Thoracic aorta (tissue), 2 donors: Measurements from ENCODE around the gene SHISA4. TPM values are rescaled to one million over a fixed set of nuclear protein-coding genes. Genes with fewer than 3 reads are reported as not detected.

Source experiments
- ATAC-seq: fragments of 150-250 bp; one replicate; pipeline ENCODE4 v1.8.0; 2017; ENCODE audit warnings: low read depth; ENCODE audit not compliant: insufficient number of reproducible peaks, low FRiP score
- DNase-seq: peaks from one replicate; pipeline ENCODE4 v3.0.0-alpha.2; 2020; ENCODE audit warnings: low spot score
- H3K27ac ChIP-seq, 2 donors: fragments of 200-600 bp; sonication (generic); 1 replicate in 1 of 2; 2 replicates in 1 of 2; pipeline ENCODE4 v1.5.1; 2016; ENCODE audit warnings: mild to moderate bottlenecking in 2 of 2, moderate library complexity in 2 of 2
- H3K27me3 ChIP-seq: fragments of 200-600 bp; sonication (generic); replicated peaks from 2 replicates; pipeline ENCODE4 v1.6.0; 2016; ENCODE audit warnings: mild to moderate bottlenecking; ENCODE audit not compliant: insufficient read depth
- H3K36me3 ChIP-seq: fragments of 200-600 bp; sonication (generic); one replicate; pipeline ENCODE4 v1.5.1; 2016
- H3K4me1 ChIP-seq, 2 donors: fragments of 200-600 bp; sonication (generic); 1 replicate in 1 of 2; 2 replicates in 1 of 2; pipeline versions ENCODE4 v1.5.1 to v1.6.0; 2016; ENCODE audit warnings: low read depth in 2 of 2, mild to moderate bottlenecking in 1 of 2; ENCODE audit not compliant: control insufficient read depth in 1 of 2
- H3K4me3 ChIP-seq: fragments of 200-600 bp; sonication (generic); 2 replicates; pipeline ENCODE4 v1.5.1; 2016; ENCODE audit warnings: mild to moderate bottlenecking
- H3K9me3 ChIP-seq: fragments of 200-600 bp; sonication (generic); 2 replicates; pipeline ENCODE4 v1.5.1; 2016
- total RNA-seq, 2 donors: library from RNA; depleted of rRNA; stranded (reverse); fragments of >200 nt; gene quantifications; one replicate each; pipeline versions ENCODE4 v1.1.0 to v1.2.3, GENCODE V29; 2016
- TF ChIP-seq, protein P1 (sequence below): fragments of 200-600 bp; sonication (generic); IDR thresholded peaks from one replicate; pipeline ENCODE4 v1.5.1; 2019; ENCODE audit warnings: antibody characterized with exemption

Gene SHISA4
- total RNA-seq, 2 donors from 2014 or later = 38.9 to 115 TPM

GRCh38 chr1:201917362-201918033 is 28.8 kb downstream of the SHISA4 start:
- H3K27ac ChIP-seq = peak overlapping the region; percentile 97 to 99
- TF ChIP-seq, protein P1, sequence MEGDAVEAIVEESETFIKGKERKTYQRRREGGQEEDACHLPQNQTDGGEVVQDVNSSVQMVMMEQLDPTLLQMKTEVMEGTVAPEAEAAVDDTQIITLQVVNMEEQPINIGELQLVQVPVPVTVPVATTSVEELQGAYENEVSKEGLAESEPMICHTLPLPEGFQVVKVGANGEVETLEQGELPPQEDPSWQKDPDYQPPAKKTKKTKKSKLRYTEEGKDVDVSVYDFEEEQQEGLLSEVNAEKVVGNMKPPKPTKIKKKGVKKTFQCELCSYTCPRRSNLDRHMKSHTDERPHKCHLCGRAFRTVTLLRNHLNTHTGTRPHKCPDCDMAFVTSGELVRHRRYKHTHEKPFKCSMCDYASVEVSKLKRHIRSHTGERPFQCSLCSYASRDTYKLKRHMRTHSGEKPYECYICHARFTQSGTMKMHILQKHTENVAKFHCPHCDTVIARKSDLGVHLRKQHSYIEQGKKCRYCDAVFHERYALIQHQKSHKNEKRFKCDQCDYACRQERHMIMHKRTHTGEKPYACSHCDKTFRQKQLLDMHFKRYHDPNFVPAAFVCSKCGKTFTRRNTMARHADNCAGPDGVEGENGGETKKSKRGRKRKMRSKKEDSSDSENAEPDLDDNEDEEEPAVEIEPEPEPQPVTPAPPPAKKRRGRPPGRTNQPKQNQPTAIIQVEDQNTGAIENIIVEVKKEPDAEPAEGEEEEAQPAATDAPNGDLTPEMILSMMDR = peak; percentile 7
- H3K4me1 ChIP-seq = peaks cover 83 to 99% of the 10 kb centered on the region in 2 donors
- DNase-seq (peak; percentile 60), ATAC-seq (peak; percentile 36)
- H3K9me3 ChIP-seq = no peaks in the 10 kb centered on the region
- peaks cover 26% of the 10 kb centered on the region for H3K36me3 ChIP-seq
- peak overlapping the region; percentile 44 for H3K4me3 ChIP-seq
- no peaks in the 10 kb centered on the region for H3K27me3 ChIP-seq

DNA sequence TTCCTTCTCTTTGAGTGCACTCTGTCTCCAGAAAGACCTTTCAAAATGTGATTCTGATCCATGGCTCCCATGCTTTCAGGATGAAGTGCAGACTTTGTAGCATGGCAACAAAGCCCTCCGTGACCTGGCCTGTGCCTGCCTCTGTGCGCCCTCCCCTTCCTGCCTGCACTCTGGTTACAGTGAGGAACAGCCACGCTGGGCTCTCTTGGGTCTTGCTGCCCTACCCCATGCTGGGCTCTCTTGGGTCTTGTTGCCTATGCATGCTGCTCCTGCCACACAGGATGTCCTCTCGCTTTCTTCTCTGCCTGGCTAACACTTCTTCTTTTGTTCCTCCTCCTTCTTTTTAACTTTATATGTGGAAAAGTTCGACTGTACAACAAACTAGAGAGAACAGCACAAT is 29.6 kb downstream of the SHISA4 start:
- ATAC-seq = no peak
- Histone ChIP-seq H3K27me3 (no peaks in the 10 kb centered on the region), H3K9me3 (no peaks in the 10 kb centered on the region), H3K27ac (peak overlapping the region; percentile 97 to 99), H3K4me3 (peak overlapping the region; percentile 44), H3K4me1 (peaks cover 80 to 98% of the 10 kb centered on the region in 2 donors), H3K36me3 (peaks cover 32% of the 10 kb centered on the region)
- TF ChIP-seq, protein P1 = no peak
- no peak for DNase-seq

DNA sequence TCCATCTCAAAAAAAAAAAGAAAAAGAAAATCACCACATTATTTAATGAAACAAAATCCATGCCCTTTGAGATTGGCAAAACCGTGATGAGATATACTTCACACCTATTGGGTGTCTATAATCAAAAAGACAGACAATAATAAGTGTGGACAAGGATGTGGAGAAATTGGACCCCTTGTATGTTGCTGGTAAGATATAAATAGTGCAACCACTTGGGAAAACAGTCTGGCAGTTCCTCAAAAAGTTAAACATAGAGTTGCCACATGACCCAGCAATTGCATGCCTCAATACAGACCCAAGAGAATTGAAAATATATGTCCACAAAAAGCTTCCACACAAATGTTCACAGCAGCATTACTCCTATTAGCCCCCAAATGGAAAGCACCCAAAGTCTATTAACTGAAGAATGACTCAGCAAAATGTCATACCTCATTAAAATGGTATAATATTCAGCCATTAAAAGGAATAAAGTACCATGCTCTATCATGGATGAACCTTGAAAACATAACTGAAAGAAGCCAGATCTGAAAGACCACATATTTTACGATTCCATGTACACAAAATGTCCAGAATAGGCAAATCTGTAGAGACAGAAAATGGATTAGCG is 33.4 kb downstream of the SHISA4 start:
- peaks cover 74 to 93% of the 10 kb centered on the region in 2 donors for H3K4me1 ChIP-seq
- DNase-seq (no peak), ATAC-seq (no peak)
- H3K4me3 ChIP-seq = no peak overlapping the region
- no peaks in the 10 kb centered on the region for H3K27me3 ChIP-seq
- H3K36me3 ChIP-seq = peaks cover 30% of the 10 kb centered on the region
- peak overlapping the region; percentile 97 to 99 for H3K27ac ChIP-seq
- no peaks in the 10 kb centered on the region for H3K9me3 ChIP-seq
- TF ChIP-seq, protein P1 = no peak

- Histone ChIP-seq H3K36me3 (peaks cover 51% of the 10 kb centered on the region), H3K9me3 (no peaks in the 10 kb centered on the region), H3K4me3 (no peak overlapping the region), H3K4me1 (peaks cover 64 to 92% of the 10 kb centered on the region in 2 donors), H3K27ac (peak overlapping the region; percentile 73 to 78), H3K27me3 (no peaks in the 10 kb centered on the region)
- no peak for DNase-seq
- TF ChIP-seq, protein P1 = no peak
- ATAC-seq = no peak
Measured at GRCh38 chr1:201925301-201925567, 36.5 kb downstream of the SHISA4 start.

- no peaks in the 10 kb centered on the region for H3K27me3 ChIP-seq
- no peaks in the 10 kb centered on the region for H3K9me3 ChIP-seq
- no peak for ATAC-seq
- H3K27ac ChIP-seq = peak overlapping the region; percentile 73 to 78
- peaks cover 54% of the 10 kb centered on the region for H3K36me3 ChIP-seq
- H3K4me3 ChIP-seq = peak overlapping the region; percentile 2
- TF ChIP-seq, protein P1 = no peak
- no peak for DNase-seq
- peaks cover 64 to 92% of the 10 kb centered on the region in 2 donors for H3K4me1 ChIP-seq
Measured at GRCh38 chr1:201925981-201926645, 37.4 kb downstream of the SHISA4 start.
